CD4-positive, CD25-positive, alpha-beta regulatory T cell (primary cell): ENCODE results near the gene RETREG2. TPM values are rescaled to one million over a fixed set of nuclear protein-coding genes. Genes with fewer than 3 reads are reported as not detected.
A peak's percentile ranks its signal among the peaks of the same experiment; 100 is the strongest.
"Not testable (repeated sequence)": the region's sequence is repeated elsewhere in the genome, so short reads cannot be mapped to it uniquely, and the experiment has no call there.

Source experiments
- ATAC-seq, 2 donors: fragments of 150-1000 bp; cut with Tn5 transposase; one replicate each; pipeline ENCODE4 v1.10.0; 2021; ENCODE audit warnings: low read depth in 2 of 2, moderate number of reproducible peaks in 2 of 2, moderate library complexity in 1 of 2
- DNase-seq, 3 donors: peaks; one replicate each; pipeline versions ENCODE4 v3.0.0 to v3.0.0-alpha.2; 2012 to 2022; ENCODE audit warnings: mixed read lengths in 1 of 3
- H3K27ac ChIP-seq: one replicate; pipeline ENCODE4 v1.7.0; 2013; ENCODE audit warnings: mild to moderate bottlenecking, low read length; ENCODE audit not compliant: insufficient read depth, poor library complexity, severe bottlenecking
- H3K27me3 ChIP-seq: one replicate; pipeline ENCODE4 v1.7.0; 2013; ENCODE audit warnings: low read length; ENCODE audit not compliant: control insufficient read depth, insufficient read depth
- H3K36me3 ChIP-seq: one replicate; pipeline ENCODE4 v1.7.0; 2013; ENCODE audit warnings: mild to moderate bottlenecking, low read length, moderate library complexity; ENCODE audit not compliant: control insufficient read depth, insufficient read depth
- H3K4me1 ChIP-seq: 2 replicates; pipeline ENCODE4 v1.7.0; 2013; ENCODE audit warnings: mild to moderate bottlenecking, low read length; ENCODE audit not compliant: insufficient read depth, control insufficient read depth, poor library complexity, severe bottlenecking
- H3K4me3 ChIP-seq: one replicate; pipeline ENCODE4 v1.7.0; 2013; ENCODE audit warnings: low read depth, mild to moderate bottlenecking, low read length, moderate library complexity
- H3K9me3 ChIP-seq, 2 experiments: 1 replicate in 1 of 2; 2 replicates in 1 of 2; pipeline ENCODE4 v1.7.0; 2013; ENCODE audit warnings: low read length in 2 of 2, mild to moderate bottlenecking in 1 of 2, moderate library complexity in 1 of 2; ENCODE audit not compliant: control insufficient read depth in 2 of 2
- H3K27ac Mint-ChIP-seq, 3 donors: one replicate each; pipeline ENCODE4 v1.8.0; 2020 to 2022; ENCODE audit warnings: mild to moderate bottlenecking in 3 of 3, mixed read lengths in 3 of 3, moderate library complexity in 2 of 3
- H3K27me3 Mint-ChIP-seq: one replicate; pipeline ENCODE4 v1.8.0; 2022; ENCODE audit warnings: mild to moderate bottlenecking, mixed read lengths
- H3K36me3 Mint-ChIP-seq: one replicate; pipeline ENCODE4 v1.8.0; 2020; ENCODE audit warnings: mixed read lengths
- H3K4me1 Mint-ChIP-seq, 4 donors: one replicate each; pipeline ENCODE4 v1.8.0; 2020 to 2022; ENCODE audit warnings: mixed read lengths in 4 of 4, mild to moderate bottlenecking in 1 of 4
- H3K4me3 Mint-ChIP-seq, 4 donors: one replicate each; pipeline ENCODE4 v1.8.0; 2020 to 2022; ENCODE audit warnings: mild to moderate bottlenecking in 4 of 4, mixed read lengths in 4 of 4, moderate library complexity in 3 of 4
- H3K9me3 Mint-ChIP-seq, 7 donors: one replicate each; pipeline ENCODE4 v1.8.0; 2020 to 2022; ENCODE audit warnings: mixed read lengths in 7 of 7, mild to moderate bottlenecking in 3 of 7, moderate library complexity in 2 of 7
- polyA plus RNA-seq, 4 donors: library from polyadenylated mRNA; unstranded; fragments of 300-500 nt; fragmentation: Illumina TruSeq; gene quantifications; one replicate each; pipeline ENCODE4 v1.2.3, GENCODE V29; 2021
- total RNA-seq: library from RNA; stranded (reverse); gene quantifications from one replicate; pipeline ENCODE4 v1.2.3, GENCODE V29; 2022

RETREG2 gene
- total and polyA plus RNA-seq, 5 donors from 2014 or later, result 62.8 to 89.7 (median 77.4) TPM

- H3K9me3 ChIP-seq, H3K4me1 ChIP-seq, H3K36me3 ChIP-seq, H3K36me3 Mint-ChIP-seq, H3K27ac ChIP-seq, H3K27me3 ChIP-seq, ATAC-seq, H3K9me3 Mint-ChIP-seq: not testable (repeated sequence)
- peak overlapping the region; percentile 35 for H3K4me3 ChIP-seq
- peak in 2 of 3 donors; percentile 24 to 31 for DNase-seq
- peaks cover 17% of the 10 kb centered on the region for H3K27me3 Mint-ChIP-seq
- H3K27ac Mint-ChIP-seq, result peak overlapping the region in 2 of 3 donors; percentile 72 to 77
- H3K4me1 Mint-ChIP-seq, result peaks cover 0 to 14% (median 2%) of the 10 kb centered on the region in 4 donors
- peak overlapping the region; percentile 44 to 88 (median 84) for H3K4me3 Mint-ChIP-seq
Measured at GRCh38 chr2:219200502-219201326, 22.6 kb downstream of the RETREG2 start.

- H3K4me1 ChIP-seq, H3K27me3 ChIP-seq, H3K27ac ChIP-seq, H3K4me3 ChIP-seq, H3K36me3 Mint-ChIP-seq, H3K9me3 ChIP-seq, H3K36me3 ChIP-seq, DNase-seq, H3K27ac Mint-ChIP-seq, ATAC-seq, H3K9me3 Mint-ChIP-seq, H3K4me3 Mint-ChIP-seq: not testable (repeated sequence)
- H3K4me1 Mint-ChIP-seq, result peaks cover 4 to 19% (median 7%) of the 10 kb centered on the region in 4 donors
- peaks cover 15% of the 10 kb centered on the region for H3K27me3 Mint-ChIP-seq
Measured at GRCh38 chr2:219201331-219201730, 23.3 kb downstream of the RETREG2 start.

GRCh38 chr2:219204425-219205164 is 26.5 kb downstream of the RETREG2 start:
- Histone ChIP-seq H3K27me3 (no peaks in the 10 kb centered on the region), H3K27ac (no peak overlapping the region), H3K4me1 (peaks cover 15% of the 10 kb centered on the region), H3K36me3 (peaks cover 16% of the 10 kb centered on the region), H3K9me3 (no peaks in the 10 kb centered on the region), H3K4me3 (no peak overlapping the region)
- Mint-ChIP-seq H3K27me3 (peaks cover 6% of the 10 kb centered on the region), H3K36me3 (no peaks in the 10 kb centered on the region), H3K9me3 (peaks cover 0 to 2% (median 0%) of the 10 kb centered on the region in 7 donors), H3K4me3 (peak overlapping the region in 3 of 4 donors; percentile 77 to 95 (median 93)), H3K4me1 (peaks cover 6 to 32% (median 13%) of the 10 kb centered on the region in 4 donors), H3K27ac (peak overlapping the region in 1 of 3 donors; percentile 26)
- no peak for ATAC-seq
- no peak for DNase-seq

- Mint-ChIP-seq H3K9me3 (peaks cover 0 to 2% (median 0%) of the 10 kb centered on the region in 7 donors), H3K4me1 (peaks cover 6 to 36% (median 13%) of the 10 kb centered on the region in 4 donors), H3K27me3 (peaks cover 4% of the 10 kb centered on the region), H3K27ac (peak overlapping the region in 1 of 3 donors; percentile 26), H3K4me3 (peak overlapping the region in 3 of 4 donors; percentile 77 to 95 (median 93)), H3K36me3 (no peaks in the 10 kb centered on the region)
- Histone ChIP-seq H3K4me1 (peaks cover 15% of the 10 kb centered on the region), H3K27ac (no peak overlapping the region), H3K36me3 (peaks cover 16% of the 10 kb centered on the region), H3K27me3 (no peaks in the 10 kb centered on the region), H3K9me3 (no peaks in the 10 kb centered on the region), H3K4me3 (no peak overlapping the region)
- ATAC-seq (no peak), DNase-seq (no peak)
Measured at GRCh38 chr2:219205165-219205538, 27.1 kb downstream of the RETREG2 start.

GRCh38 chr2:219205981-219206327 is 27.9 kb downstream of the RETREG2 start:
- DNase-seq, result no peak
- peaks cover 0 to 2% (median 0%) of the 10 kb centered on the region in 7 donors for H3K9me3 Mint-ChIP-seq
- H3K4me3 ChIP-seq, result peak overlapping the region; percentile 81

GRCh38 chr2:219206328-219207133 is 28.5 kb downstream of the RETREG2 start, which contains the start of gene ZFAND2B:
ZFAND2B (plus strand) TSS chr2:219206782; CDS start chr2:219206988, 206 bp downstream.
- Histone ChIP-seq H3K27ac (peak within 1 kb of the TSS; percentile 92), H3K36me3 (peaks cover 16% of the 10 kb centered on the region), H3K9me3 (no peaks in the 10 kb centered on the region), H3K4me1 (peaks cover 23% of the 10 kb centered on the region), H3K4me3 (peak within 1 kb of the TSS; percentile 81), H3K27me3 (no peaks in the 10 kb centered on the region)
- Mint-ChIP-seq H3K36me3 (no peaks in the 10 kb centered on the region), H3K27me3 (peaks cover 4% of the 10 kb centered on the region), H3K27ac (peak within 1 kb of the TSS; percentile 79 to 99 (median 96)), H3K4me1 (peaks cover 6 to 38% (median 17%) of the 10 kb centered on the region in 4 donors), H3K9me3 (peaks cover 0 to 2% (median 0%) of the 10 kb centered on the region in 7 donors), H3K4me3 (peak within 1 kb of the TSS; percentile 93 to 99 (median 96))
- DNase-seq, result peak; percentile 94 to 96 (median 95)
- peak; percentile 93 to 95 for ATAC-seq

More at GRCh38 chr2:219205981-219206327, 27.9 kb downstream of the RETREG2 start:
- Histone ChIP-seq H3K4me1 (peaks cover 19% of the 10 kb centered on the region), H3K27me3 (no peaks in the 10 kb centered on the region), H3K36me3 (peaks cover 16% of the 10 kb centered on the region), H3K27ac (peak overlapping the region; percentile 92), H3K9me3 (no peaks in the 10 kb centered on the region)
- H3K27me3 Mint-ChIP-seq, result peaks cover 4% of the 10 kb centered on the region
- peaks cover 6 to 33% (median 14%) of the 10 kb centered on the region in 4 donors for H3K4me1 Mint-ChIP-seq
- ATAC-seq, result no peak
- no peaks in the 10 kb centered on the region for H3K36me3 Mint-ChIP-seq
- peak overlapping the region; percentile 79 to 99 (median 96) for H3K27ac Mint-ChIP-seq
- H3K4me3 Mint-ChIP-seq, result peak overlapping the region; percentile 93 to 99 (median 96)
